KOPT-K1 (cell line): Measurements from ENCODE around the gene ATP6V1A.

Experiments
- H3K27ac ChIP-seq: fragments of 200-600 bp; sonication (generic); 2 replicates; pipeline ENCODE4 v1.5.1; 2016; ENCODE audit warnings: antibody characterized with exemption, mild to moderate bottlenecking, low read depth, low read length; ENCODE audit not compliant: poor library complexity, severe bottlenecking
- H3K36me3 ChIP-seq: fragments of 200-600 bp; sonication (generic); 2 replicates; pipeline ENCODE4 v1.5.1; 2017; ENCODE audit warnings: antibody characterized with exemption, mild to moderate bottlenecking, low read length, moderate library complexity; ENCODE audit not compliant: insufficient read depth
- H3K9me3 ChIP-seq: fragments of 200-600 bp; sonication (generic); 2 replicates; pipeline ENCODE4 v1.5.1; 2017; ENCODE audit warnings: antibody characterized with exemption, low read length, mild to moderate bottlenecking; ENCODE audit not compliant: insufficient read depth, poor library complexity, severe bottlenecking

Gene ATP6V1A

GRCh38 chr3:113773381-113773780 lies 26.5 kb downstream of the ATP6V1A start:
- no peak overlapping the region for H3K27ac ChIP-seq
- H3K36me3 ChIP-seq, result no peaks in the 10 kb centered on the region
- no peaks in the 10 kb centered on the region for H3K9me3 ChIP-seq

GRCh38 chr3:113775516-113775915 lies 28.7 kb downstream of the ATP6V1A start:
- no peaks in the 10 kb centered on the region; the same call in 1 of the 2 replicates for H3K36me3 ChIP-seq
- no peak overlapping the region for H3K27ac ChIP-seq
- H3K9me3 ChIP-seq, result no peaks in the 10 kb centered on the region

- Histone ChIP-seq H3K9me3 (no peaks in the 10 kb centered on the region), H3K36me3 (peaks cover 4% of the 10 kb centered on the region; the same call in 1 of the 2 replicates), H3K27ac (no peak overlapping the region)
Measured at GRCh38 chr3:113776564-113776963, 29.7 kb downstream of the ATP6V1A start.

GRCh38 chr3:113783463-113783862 lies 36.6 kb downstream of the ATP6V1A start:
- H3K36me3 ChIP-seq, result peaks cover 17% of the 10 kb centered on the region
- H3K9me3 ChIP-seq, result no peaks in the 10 kb centered on the region
- no peak overlapping the region for H3K27ac ChIP-seq

- Histone ChIP-seq H3K27ac (no peak overlapping the region), H3K36me3 (peaks cover 20% of the 10 kb centered on the region), H3K9me3 (no peaks in the 10 kb centered on the region)
Measured at GRCh38 chr3:113783980-113784379, 37.1 kb downstream of the ATP6V1A start.

GRCh38 chr3:113791381-113791780 lies 44.5 kb downstream of the ATP6V1A start:
- Histone ChIP-seq H3K36me3 (peaks cover 44% of the 10 kb centered on the region), H3K9me3 (no peaks in the 10 kb centered on the region), H3K27ac (no peak overlapping the region)

GRCh38 chr3:113794526-113794925 lies 47.7 kb downstream of the ATP6V1A start:
- Histone ChIP-seq H3K9me3 (no peaks in the 10 kb centered on the region), H3K27ac (no peak overlapping the region), H3K36me3 (peaks cover 48% of the 10 kb centered on the region)

GRCh38 chr3:113795693-113796092 lies 48.9 kb downstream of the ATP6V1A start:
- no peak overlapping the region for H3K27ac ChIP-seq
- H3K9me3 ChIP-seq, result no peaks in the 10 kb centered on the region
- peaks cover 55% of the 10 kb centered on the region for H3K36me3 ChIP-seq

GRCh38 chr3:113802795-113803455 lies 56.1 kb downstream of the ATP6V1A start:
- Histone ChIP-seq H3K36me3 (peaks cover 85% of the 10 kb centered on the region), H3K9me3 (no peaks in the 10 kb centered on the region), H3K27ac (no peak overlapping the region)

- Histone ChIP-seq H3K9me3 (no peaks in the 10 kb centered on the region), H3K27ac (no peak overlapping the region), H3K36me3 (peaks cover 77% of the 10 kb centered on the region)
Measured at GRCh38 chr3:113804661-113805060, 57.8 kb downstream of the ATP6V1A start.

- Histone ChIP-seq H3K27ac (no peak overlapping the region), H3K9me3 (no peaks in the 10 kb centered on the region), H3K36me3 (peaks cover 72% of the 10 kb centered on the region)
Measured at GRCh38 chr3:113805249-113805648, 58.4 kb downstream of the ATP6V1A start.

GRCh38 chr3:113812854-113813253 lies 66.0 kb downstream of the ATP6V1A start:
- no peak overlapping the region for H3K27ac ChIP-seq
- H3K9me3 ChIP-seq, result no peaks in the 10 kb centered on the region
- peaks cover 14% of the 10 kb centered on the region for H3K36me3 ChIP-seq

- Histone ChIP-seq H3K27ac (no peak overlapping the region), H3K9me3 (no peaks in the 10 kb centered on the region), H3K36me3 (no peaks in the 10 kb centered on the region)
Measured at GRCh38 chr3:113819866-113820265, 73.0 kb downstream of the ATP6V1A start.

GRCh38 chr3:113825090-113825489 lies 78.3 kb downstream of the ATP6V1A start:
- Histone ChIP-seq H3K9me3 (no peaks in the 10 kb centered on the region), H3K36me3 (no peaks in the 10 kb centered on the region), H3K27ac (no peak overlapping the region)

GRCh38 chr3:113828600-113828999 lies 81.8 kb downstream of the ATP6V1A start:
- Histone ChIP-seq H3K36me3 (no peaks in the 10 kb centered on the region), H3K27ac (no peak overlapping the region), H3K9me3 (no peaks in the 10 kb centered on the region)

- Histone ChIP-seq H3K36me3 (no peaks in the 10 kb centered on the region), H3K9me3 (no peaks in the 10 kb centered on the region), H3K27ac (no peak overlapping the region)
Measured at GRCh38 chr3:113829576-113830354, 82.9 kb downstream of the ATP6V1A start.
